HG03039 (cell line): Measurements from ENCODE around the gene IFIT1.
"Not testable (repeated sequence)": the region's sequence is repeated elsewhere in the genome, so short reads cannot be mapped to it uniquely, and the experiment has no call there.

Experiments used
- ATAC-seq: cut with Tn5 transposase; IDR thresholded peaks from one replicate; pipeline ENCODE4 v1.9.1; 2021; ENCODE audit warnings: mild to moderate bottlenecking, moderate library complexity; ENCODE audit not compliant: unreplicated experiment

IFIT1 gene

DNA sequence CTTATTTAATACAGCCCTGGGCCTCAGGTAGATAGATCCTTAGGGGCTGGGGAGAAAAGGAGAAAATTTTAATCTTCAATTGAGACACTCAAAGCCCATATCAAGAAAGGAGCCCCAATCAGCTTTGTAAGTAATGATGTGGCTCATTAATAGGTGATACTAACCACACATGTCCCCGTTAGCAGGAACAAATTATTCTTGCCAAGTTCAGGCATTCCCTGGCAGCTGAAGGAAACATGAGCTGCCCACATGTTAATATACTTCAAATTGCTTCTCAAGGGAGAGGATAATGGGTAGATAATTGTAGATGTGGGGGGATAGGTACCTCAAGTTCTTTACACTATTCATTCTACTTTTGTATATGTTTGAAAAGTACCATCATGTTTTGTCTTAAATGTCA is 36.5 kb downstream of the IFIT1 start:
- ATAC-seq = no peak

DNA sequence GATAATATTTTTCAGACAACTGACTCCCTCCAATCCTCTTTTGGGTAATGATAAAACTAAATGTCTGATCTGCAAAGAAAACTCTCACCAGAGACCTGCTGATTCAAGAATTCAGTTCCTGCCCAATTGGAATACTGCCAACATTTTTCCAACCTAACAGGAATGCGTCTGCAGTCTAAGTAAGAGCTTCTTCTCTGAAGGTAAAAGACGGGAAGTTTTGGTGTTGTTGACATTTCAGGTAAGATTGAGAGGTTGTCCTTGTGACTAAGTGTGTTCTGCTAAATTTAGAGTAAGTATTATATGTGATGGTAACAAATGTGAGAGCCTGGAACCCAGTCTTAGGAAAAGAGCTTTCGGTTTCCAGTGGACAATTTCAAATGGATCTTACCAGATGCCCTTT is 39.6 kb downstream of the IFIT1 start:
- no peak for ATAC-seq

DNA sequence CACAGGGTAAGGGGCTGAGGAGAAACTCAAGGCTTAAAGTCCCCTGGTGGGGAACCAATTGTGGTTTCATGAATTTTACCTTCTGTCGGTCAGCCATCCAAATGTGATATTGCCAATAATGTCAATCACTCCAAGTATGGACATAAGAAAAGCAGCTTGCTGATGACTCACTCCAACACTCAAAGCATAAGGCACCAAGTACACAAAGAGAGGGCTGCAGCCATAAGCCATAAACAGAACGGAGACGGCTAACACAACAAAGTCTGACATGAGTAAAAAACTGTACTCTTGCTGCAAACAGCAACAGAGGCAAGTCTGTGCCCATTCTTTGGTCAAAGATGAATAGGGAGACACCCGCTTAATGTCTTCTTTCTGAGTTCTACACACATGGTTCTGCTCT is 46.1 kb downstream of the IFIT1 start:
- ATAC-seq = no peak

DNA sequence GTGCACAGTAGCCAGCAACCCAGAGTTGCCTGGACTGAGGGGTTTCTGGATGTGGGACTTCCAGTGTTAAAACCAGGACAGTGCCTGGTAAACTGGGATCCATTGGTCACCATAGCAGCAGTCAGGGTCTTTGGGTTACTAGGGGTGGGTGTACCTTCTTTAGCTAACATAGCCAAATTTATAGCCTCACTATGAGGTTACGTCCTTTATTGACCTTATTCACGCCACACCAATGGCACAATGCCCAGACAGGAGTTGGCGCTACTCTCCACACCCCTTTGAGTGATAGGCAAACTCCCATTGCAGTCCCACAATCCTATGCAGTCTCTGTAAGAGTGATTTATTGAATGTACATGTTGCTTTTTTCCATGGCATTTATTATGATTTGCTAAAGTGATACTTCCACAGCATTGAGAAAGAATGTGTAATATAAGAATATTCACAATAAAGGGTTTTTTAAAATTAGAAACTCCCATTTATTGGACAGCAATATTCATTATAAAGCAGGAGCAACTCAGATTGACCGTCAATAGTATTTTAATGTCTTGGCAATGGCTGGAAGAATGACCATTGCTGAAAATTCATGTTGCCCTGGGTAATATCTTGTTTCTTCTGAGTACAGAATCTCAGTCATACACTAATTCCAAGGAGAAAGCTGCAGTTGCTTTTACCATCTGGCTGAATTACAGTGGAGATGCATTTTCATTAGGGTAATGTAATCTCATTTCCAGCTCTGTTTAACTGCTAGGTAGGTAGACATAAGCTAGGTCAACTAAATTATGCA is 48.0 kb downstream of the IFIT1 start:
- ATAC-seq = no peak

DNA sequence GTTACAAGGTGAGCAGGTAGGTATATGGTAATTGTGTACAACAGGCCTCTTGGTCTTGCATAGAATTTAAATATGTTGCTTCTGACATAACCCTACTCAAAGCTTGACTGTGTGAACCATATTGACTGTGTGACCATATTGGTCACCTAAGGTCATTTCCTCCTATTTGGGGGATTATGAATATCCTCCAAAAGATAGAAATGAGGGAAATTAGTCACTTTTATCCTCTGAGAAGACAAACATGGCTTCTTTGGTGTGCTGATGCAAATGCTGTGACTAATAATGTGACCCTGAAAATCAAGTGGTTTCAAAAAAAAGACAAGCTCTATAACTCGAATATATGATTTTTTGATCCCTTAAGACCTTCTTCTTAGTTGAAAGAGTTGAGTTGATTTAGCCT is 49.9 kb downstream of the IFIT1 start:
- no peak for ATAC-seq

DNA sequence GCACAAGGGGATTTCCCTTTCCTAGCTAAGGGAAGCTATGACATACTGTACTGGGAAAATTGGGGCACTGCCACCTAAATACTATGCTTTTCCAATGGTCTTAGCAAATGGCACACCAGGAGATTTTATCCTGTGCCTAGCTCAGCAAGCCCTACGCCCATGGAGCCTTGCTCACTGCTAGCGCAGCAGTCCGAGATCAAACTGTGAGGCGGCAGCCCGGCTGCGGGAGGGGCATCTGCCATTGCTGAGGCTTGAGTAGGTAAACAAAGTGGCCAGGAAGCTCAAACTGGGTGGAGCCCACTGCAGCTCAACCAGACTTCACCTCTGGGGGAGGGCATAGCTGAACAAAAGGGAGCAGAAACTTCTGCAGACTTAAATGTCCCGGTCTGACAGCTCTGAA is 52.4 kb downstream of the IFIT1 start:
- not testable (repeated sequence) for ATAC-seq

DNA sequence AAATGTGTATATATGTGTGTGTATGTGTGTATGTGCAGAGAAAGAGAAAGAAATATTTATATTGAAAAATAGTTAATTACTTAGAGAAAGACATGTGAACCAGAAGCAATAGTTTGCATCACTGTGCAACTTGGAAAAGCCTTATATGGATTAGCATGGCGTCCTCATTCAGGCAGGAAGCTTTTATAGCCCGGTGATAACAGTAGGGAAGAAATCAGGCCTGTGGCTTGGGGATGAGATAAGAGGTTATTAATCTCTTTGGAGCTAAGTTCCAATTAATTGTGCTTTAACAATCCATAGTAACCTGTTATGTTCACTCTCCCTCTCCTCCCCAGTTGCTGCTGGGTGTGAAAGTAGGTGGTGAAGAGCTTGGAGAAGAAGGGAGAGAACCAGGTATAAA is 58.5 kb downstream of the IFIT1 start:
- no peak for ATAC-seq

DNA sequence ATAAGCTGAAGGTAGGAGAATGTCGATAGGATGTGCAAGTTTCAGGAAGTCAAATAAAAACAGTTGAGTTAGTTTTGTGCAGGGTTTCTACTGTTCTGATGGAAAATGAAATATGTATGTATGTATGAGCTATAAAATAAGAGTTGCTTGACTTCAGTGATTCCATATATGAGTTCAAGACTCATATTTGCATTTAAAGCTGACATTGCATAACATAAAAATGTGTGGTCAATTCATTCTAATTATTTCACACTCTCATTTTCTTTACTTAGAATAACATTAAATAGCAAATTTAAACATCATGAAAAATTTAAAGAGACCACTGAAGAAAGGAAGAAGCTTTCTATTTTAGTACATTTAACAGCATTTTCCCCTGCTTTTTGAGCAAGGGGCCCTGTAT is 59.8 kb downstream of the IFIT1 start:
- ATAC-seq = no peak

DNA sequence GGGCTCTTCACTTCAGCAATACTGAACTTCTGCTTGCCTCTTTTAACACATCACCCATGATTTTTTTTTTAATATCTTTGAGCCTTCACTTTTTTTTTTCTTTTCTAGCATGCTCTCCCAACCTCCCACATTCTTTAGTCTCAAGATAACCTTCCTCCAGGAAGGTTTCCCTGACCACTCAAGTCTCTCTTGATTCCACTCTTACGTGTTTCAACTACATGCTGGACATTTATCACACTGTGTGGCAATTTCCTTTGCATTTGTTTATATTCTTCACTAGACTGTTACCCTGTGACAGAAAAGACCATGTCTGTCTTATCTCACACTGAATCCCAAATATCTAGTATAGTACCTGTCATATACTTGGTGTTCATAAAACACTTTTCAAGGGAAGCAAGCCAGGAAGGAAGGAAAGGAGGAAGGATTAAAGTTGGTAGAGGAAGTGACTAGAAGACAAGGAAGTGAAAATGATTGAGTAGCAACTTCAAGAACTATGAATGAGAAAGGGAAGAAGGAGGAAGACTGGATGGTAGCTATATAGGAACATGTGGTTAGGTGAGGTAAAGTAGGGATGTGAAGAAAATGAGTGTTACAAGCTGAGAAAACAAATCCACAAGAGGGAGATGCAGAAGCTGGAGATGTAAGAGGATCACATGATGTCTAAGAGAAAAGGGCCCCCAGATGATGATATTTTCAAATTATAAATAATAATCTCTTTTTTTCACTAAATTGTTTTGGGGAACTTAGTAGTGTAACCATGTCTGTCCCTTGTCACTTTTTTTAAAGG is 62.3 kb downstream of the IFIT1 start:
- no peak for ATAC-seq
